HT-29 (cell line): ENCODE results near the gene GOLGA6L7. TPM values are rescaled to one million over a fixed set of nuclear protein-coding genes. Genes with fewer than 3 reads are reported as not detected.

Experiments used
- total RNA-seq: library from RNA; depleted of rRNA; stranded (reverse); fragments of >200 nt; shearing (Covaris generic); gene quantifications from 2 replicates; pipeline ENCODE4 v1.2.3, GENCODE V29; 2014; rRNA removed

GOLGA6L7 gene
- total RNA-seq, 1 experiment from 2014 or later = not detected

Other genes with a start within 250 kb of the GOLGA6L7 start
- gene GOLGA8M, start 136.2 kb downstream of the GOLGA6L7 start, total RNA-seq = not detected in 2 replicates
- not detected in 2 replicates for gene APBA2, start 37.3 kb upstream of the GOLGA6L7 start, total RNA-seq